GM18517 (cell line): Measurements from ENCODE around the gene PRCD.

ENCODE experiments used
- ATAC-seq: cut with Tn5 transposase; IDR thresholded peaks from one replicate; pipeline ENCODE4 v1.9.1; 2021; ENCODE audit warnings: mild to moderate bottlenecking, moderate library complexity; ENCODE audit not compliant: unreplicated experiment

The PRCD gene

GRCh38 chr17:76567634-76568432 lies 28.0 kb downstream of the PRCD start:
- ATAC-seq = no peak

GRCh38 chr17:76568811-76569221 lies 29.0 kb downstream of the PRCD start:
- ATAC-seq = no peak

GRCh38 chr17:76569607-76570279 lies 29.9 kb downstream of the PRCD start:
- ATAC-seq = no peak

GRCh38 chr17:76570457-76570856 lies 30.6 kb downstream of the PRCD start:
- no peak for ATAC-seq

- no peak for ATAC-seq
Measured at GRCh38 chr17:76570877-76571471, 31.1 kb downstream of the PRCD start.

- no peak for ATAC-seq
Measured at GRCh38 chr17:76572201-76572910, 32.5 kb downstream of the PRCD start.

GRCh38 chr17:76573096-76573495 lies 33.3 kb downstream of the PRCD start:
- no peak for ATAC-seq

- ATAC-seq = no peak
Measured at GRCh38 chr17:76574166-76574565, 34.3 kb downstream of the PRCD start.

GRCh38 chr17:76575570-76575969 lies 35.7 kb downstream of the PRCD start:
- no peak for ATAC-seq

GRCh38 chr17:76576189-76576588 lies 36.3 kb downstream of the PRCD start:
- ATAC-seq = no peak

- ATAC-seq = no peak
Measured at GRCh38 chr17:76577876-76578275, 38.0 kb downstream of the PRCD start.

GRCh38 chr17:76578376-76578775 lies 38.5 kb downstream of the PRCD start:
- no peak for ATAC-seq

GRCh38 chr17:76579281-76579680 lies 39.4 kb downstream of the PRCD start:
- no peak for ATAC-seq

GRCh38 chr17:76581515-76581914 lies 41.7 kb downstream of the PRCD start:
- ATAC-seq = no peak

- ATAC-seq = no peak
Measured at GRCh38 chr17:76582660-76583059, 42.8 kb downstream of the PRCD start.

GRCh38 chr17:76584427-76585032 lies 44.7 kb downstream of the PRCD start:
- no peak for ATAC-seq

GRCh38 chr17:76585033-76585648 lies 45.3 kb downstream of the PRCD start:
- ATAC-seq = no peak

GRCh38 chr17:76585649-76586593 lies 46.1 kb downstream of the PRCD start, which contains the start of gene ST6GALNAC2:
ST6GALNAC2 (minus strand) TSS chr17:76585860; CDS start chr17:76585808, 52 bp downstream.
- ATAC-seq = no peak

GRCh38 chr17:76586741-76587487 lies 47.1 kb downstream of the PRCD start:
- no peak for ATAC-seq
